NCI-H2171 (cell line): ENCODE data around the gene DNAJC3.
"Not testable (repeated sequence)": the region's sequence is repeated elsewhere in the genome, so short reads cannot be mapped to it uniquely, and the experiment has no call there.

Experiments
- DNase-seq: peaks from one replicate; lab custom pipeline; 2025; lab: John Stamatoyannopoulos, UW

DNAJC3 gene

GRCh38 chr13:95716231-95716630, 39.3 kb downstream of the DNAJC3 start:
- DNase-seq = no peak

GRCh38 chr13:95722241-95722640, 45.3 kb downstream of the DNAJC3 start:
- DNase-seq = no peak

- no peak for DNase-seq
Measured at GRCh38 chr13:95723438-95723837, 46.5 kb downstream of the DNAJC3 start.

GRCh38 chr13:95724252-95724651, 47.3 kb downstream of the DNAJC3 start:
- DNase-seq = no peak

GRCh38 chr13:95726876-95727275, 49.9 kb downstream of the DNAJC3 start:
- no peak for DNase-seq

- no peak for DNase-seq
Measured at GRCh38 chr13:95728957-95729356, 52.0 kb downstream of the DNAJC3 start.

- DNase-seq = no peak
Measured at GRCh38 chr13:95734124-95734523, 57.2 kb downstream of the DNAJC3 start.

GRCh38 chr13:95740071-95740978, 63.4 kb downstream of the DNAJC3 start:
- DNase-seq = not testable (repeated sequence)

- no peak for DNase-seq
Measured at GRCh38 chr13:95740979-95741320, 64.0 kb downstream of the DNAJC3 start.

GRCh38 chr13:95741584-95742563, 64.9 kb downstream of the DNAJC3 start:
- no peak for DNase-seq

- DNase-seq = no peak
Measured at GRCh38 chr13:95743192-95743591, 66.3 kb downstream of the DNAJC3 start.

GRCh38 chr13:95745289-95745688, 68.3 kb downstream of the DNAJC3 start:
- no peak for DNase-seq

- no peak for DNase-seq
Measured at GRCh38 chr13:95745752-95746151, 68.8 kb downstream of the DNAJC3 start.

GRCh38 chr13:95749545-95749944, 72.6 kb downstream of the DNAJC3 start:
- no peak for DNase-seq

- no peak for DNase-seq
Measured at GRCh38 chr13:95752677-95753076, 75.7 kb downstream of the DNAJC3 start.

- DNase-seq = no peak
Measured at GRCh38 chr13:95754069-95754468, 77.1 kb downstream of the DNAJC3 start.

- no peak for DNase-seq
Measured at GRCh38 chr13:95756072-95756471, 79.1 kb downstream of the DNAJC3 start.

- DNase-seq = not testable (repeated sequence)
Measured at GRCh38 chr13:95762626-95763025, 85.7 kb downstream of the DNAJC3 start.

GRCh38 chr13:95763601-95764000, 86.7 kb downstream of the DNAJC3 start:
- no peak for DNase-seq

- no peak for DNase-seq
Measured at GRCh38 chr13:95771905-95772304, 95.0 kb downstream of the DNAJC3 start.

- no peak for DNase-seq
Measured at GRCh38 chr13:95779522-95779921, 102.6 kb downstream of the DNAJC3 start.

- DNase-seq = no peak
Measured at GRCh38 chr13:95781016-95781415, 104.1 kb downstream of the DNAJC3 start.

GRCh38 chr13:95781940-95782339, 105.0 kb downstream of the DNAJC3 start:
- not testable (repeated sequence) for DNase-seq
